ENCODE data around the gene APPL1.

The APPL1 gene

GRCh38 chr3:57261929-57262328, 34.4 kb downstream of the APPL1 start:
- no peaks in the 10 kb centered on the region for H3K9me2 ChIP-seq (replicated peaks; ENCODE audit: control insufficient read depth, low read length)
- no peaks in the 10 kb centered on the region for H3K79me2 ChIP-seq (ENCODE audit: control insufficient read depth, low read length)
- peaks cover 84% of the 10 kb centered on the region for H3K36me3 ChIP-seq (ENCODE audit: control insufficient read depth, low read length)
- H3K27ac ChIP-seq (ENCODE audit: low read depth, low read length), result no peak overlapping the region
- no peak overlapping the region for H3K4me3 ChIP-seq (ENCODE audit: low read length)
- no peaks in the 10 kb centered on the region for H3K9me3 ChIP-seq (ENCODE audit: control insufficient read depth, insufficient read depth, low read length)
- no peaks in the 10 kb centered on the region for H3K27me3 ChIP-seq (ENCODE audit: control insufficient read depth, low read length)
- no peak overlapping the region for H3K4me2 ChIP-seq (ENCODE audit: low read length)
- no peaks in the 10 kb centered on the region for H3K4me1 ChIP-seq (ENCODE audit: control insufficient read depth, low read length)
- H4K20me1 ChIP-seq (ENCODE audit: control insufficient read depth, insufficient read depth, low read depth, low read length), result no peaks in the 10 kb centered on the region
- no peak for TF ChIP-seq EZH2phosphoT487 (IDR thresholded peaks at IDR 0.05; ENCODE audit: borderline replicate concordance, low read length)
- peaks cover 5% of the 10 kb centered on the region for H3F3A ChIP-seq (ENCODE audit: control insufficient read depth, insufficient read depth)

GRCh38 chr3:57268416-57268815, 40.9 kb downstream of the APPL1 start:
- Histone ChIP-seq H3K36me3 (ENCODE audit: control insufficient read depth, low read length) (peaks cover 78% of the 10 kb centered on the region), H3K9me3 (ENCODE audit: control insufficient read depth, insufficient read depth, low read length) (no peaks in the 10 kb centered on the region), H3F3A (ENCODE audit: control insufficient read depth, insufficient read depth) (no peaks in the 10 kb centered on the region), H3K4me3 (ENCODE audit: low read length) (no peak overlapping the region), H3K4me2 (ENCODE audit: low read length) (no peak overlapping the region), H3K27ac (ENCODE audit: low read depth, low read length) (no peak overlapping the region), H4K20me1 (ENCODE audit: control insufficient read depth, insufficient read depth, low read depth, low read length) (no peaks in the 10 kb centered on the region), H3K79me2 (ENCODE audit: control insufficient read depth, low read length) (no peaks in the 10 kb centered on the region), H3K27me3 (ENCODE audit: control insufficient read depth, low read length) (no peaks in the 10 kb centered on the region), H3K9me2 (replicated peaks; ENCODE audit: control insufficient read depth, low read length) (no peaks in the 10 kb centered on the region), H3K4me1 (ENCODE audit: control insufficient read depth, low read length) (no peaks in the 10 kb centered on the region)
- TF ChIP-seq CTCF (IDR thresholded peaks at IDR 0.05; ENCODE audit: low read depth, low read length, poor library complexity, severe bottlenecking), result no peak
- no peak for TF ChIP-seq EZH2phosphoT487 (IDR thresholded peaks at IDR 0.05; ENCODE audit: borderline replicate concordance, low read length)

GRCh38 chr3:57274845-57275244, 47.3 kb downstream of the APPL1 start:
- Histone ChIP-seq H3K9me3 (ENCODE audit: control insufficient read depth, insufficient read depth, low read length) (no peaks in the 10 kb centered on the region), H3K4me1 (ENCODE audit: control insufficient read depth, low read length) (no peaks in the 10 kb centered on the region), H3K9me2 (replicated peaks; ENCODE audit: control insufficient read depth, low read length) (no peaks in the 10 kb centered on the region), H3K79me2 (ENCODE audit: control insufficient read depth, low read length) (no peaks in the 10 kb centered on the region), H3K36me3 (ENCODE audit: control insufficient read depth, low read length) (peaks cover 20% of the 10 kb centered on the region), H3K27ac (ENCODE audit: low read depth, low read length) (no peak overlapping the region), H3K4me2 (ENCODE audit: low read length) (no peak overlapping the region), H3F3A (ENCODE audit: control insufficient read depth, insufficient read depth) (no peaks in the 10 kb centered on the region), H3K4me3 (ENCODE audit: low read length) (no peak overlapping the region), H3K27me3 (ENCODE audit: control insufficient read depth, low read length) (no peaks in the 10 kb centered on the region), H4K20me1 (ENCODE audit: control insufficient read depth, insufficient read depth, low read depth, low read length) (no peaks in the 10 kb centered on the region)
- no peak for TF ChIP-seq EZH2phosphoT487 (IDR thresholded peaks at IDR 0.05; ENCODE audit: borderline replicate concordance, low read length)
- no peak for TF ChIP-seq CTCF (IDR thresholded peaks at IDR 0.05; ENCODE audit: low read depth, low read length, poor library complexity, severe bottlenecking)

GRCh38 chr3:57275393-57275792, 47.9 kb downstream of the APPL1 start:
- Histone ChIP-seq H3K79me2 (ENCODE audit: control insufficient read depth, low read length) (no peaks in the 10 kb centered on the region), H3K4me2 (ENCODE audit: low read length) (no peak overlapping the region), H3K4me3 (ENCODE audit: low read length) (no peak overlapping the region), H3F3A (ENCODE audit: control insufficient read depth, insufficient read depth) (no peaks in the 10 kb centered on the region), H3K4me1 (ENCODE audit: control insufficient read depth, low read length) (no peaks in the 10 kb centered on the region), H3K9me2 (replicated peaks; ENCODE audit: control insufficient read depth, low read length) (no peaks in the 10 kb centered on the region), H3K27me3 (ENCODE audit: control insufficient read depth, low read length) (no peaks in the 10 kb centered on the region), H3K9me3 (ENCODE audit: control insufficient read depth, insufficient read depth, low read length) (no peaks in the 10 kb centered on the region), H4K20me1 (ENCODE audit: control insufficient read depth, insufficient read depth, low read depth, low read length) (no peaks in the 10 kb centered on the region), H3K36me3 (ENCODE audit: control insufficient read depth, low read length) (peaks cover 15% of the 10 kb centered on the region), H3K27ac (ENCODE audit: low read depth, low read length) (no peak overlapping the region)
- TF ChIP-seq CTCF (IDR thresholded peaks at IDR 0.05; ENCODE audit: low read depth, low read length, poor library complexity, severe bottlenecking) (no peak), EZH2phosphoT487 (IDR thresholded peaks at IDR 0.05; ENCODE audit: borderline replicate concordance, low read length) (no peak)

All from DOHH2 (cell line).